GM12874 (cell line): ENCODE data around the gene CD40.

ENCODE experiments used
- TF ChIP-seq, protein P1 (sequence below): IDR thresholded peaks from 2 replicates; pipeline ENCODE4 v1.5.1; 2011; ENCODE audit warnings: low read depth, mild to moderate bottlenecking, control low read depth, low read length, moderate library complexity; ENCODE audit not compliant: insufficient read depth

CD40 gene

DNA sequence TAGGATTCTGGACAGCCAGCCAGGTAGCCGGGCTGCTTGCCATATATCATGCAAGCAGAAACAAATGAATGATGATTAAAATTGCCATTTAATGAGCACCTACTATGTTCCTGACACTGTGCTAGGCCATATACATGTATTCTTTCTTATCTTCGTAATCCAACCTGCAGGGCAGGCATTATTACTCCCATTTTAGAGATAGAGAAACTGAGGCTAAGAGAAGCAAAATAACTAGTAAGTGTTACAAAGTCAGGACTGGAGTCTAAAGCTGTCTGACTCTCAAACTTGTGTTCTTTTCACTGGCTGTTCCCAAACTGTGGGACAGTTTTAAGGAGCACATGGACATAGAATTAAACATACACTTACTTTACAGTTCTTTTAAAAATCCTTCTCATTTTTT lies 2.0 kb downstream of the CD40 start:
- TF ChIP-seq, protein P1, sequence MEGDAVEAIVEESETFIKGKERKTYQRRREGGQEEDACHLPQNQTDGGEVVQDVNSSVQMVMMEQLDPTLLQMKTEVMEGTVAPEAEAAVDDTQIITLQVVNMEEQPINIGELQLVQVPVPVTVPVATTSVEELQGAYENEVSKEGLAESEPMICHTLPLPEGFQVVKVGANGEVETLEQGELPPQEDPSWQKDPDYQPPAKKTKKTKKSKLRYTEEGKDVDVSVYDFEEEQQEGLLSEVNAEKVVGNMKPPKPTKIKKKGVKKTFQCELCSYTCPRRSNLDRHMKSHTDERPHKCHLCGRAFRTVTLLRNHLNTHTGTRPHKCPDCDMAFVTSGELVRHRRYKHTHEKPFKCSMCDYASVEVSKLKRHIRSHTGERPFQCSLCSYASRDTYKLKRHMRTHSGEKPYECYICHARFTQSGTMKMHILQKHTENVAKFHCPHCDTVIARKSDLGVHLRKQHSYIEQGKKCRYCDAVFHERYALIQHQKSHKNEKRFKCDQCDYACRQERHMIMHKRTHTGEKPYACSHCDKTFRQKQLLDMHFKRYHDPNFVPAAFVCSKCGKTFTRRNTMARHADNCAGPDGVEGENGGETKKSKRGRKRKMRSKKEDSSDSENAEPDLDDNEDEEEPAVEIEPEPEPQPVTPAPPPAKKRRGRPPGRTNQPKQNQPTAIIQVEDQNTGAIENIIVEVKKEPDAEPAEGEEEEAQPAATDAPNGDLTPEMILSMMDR, result no peak

DNA sequence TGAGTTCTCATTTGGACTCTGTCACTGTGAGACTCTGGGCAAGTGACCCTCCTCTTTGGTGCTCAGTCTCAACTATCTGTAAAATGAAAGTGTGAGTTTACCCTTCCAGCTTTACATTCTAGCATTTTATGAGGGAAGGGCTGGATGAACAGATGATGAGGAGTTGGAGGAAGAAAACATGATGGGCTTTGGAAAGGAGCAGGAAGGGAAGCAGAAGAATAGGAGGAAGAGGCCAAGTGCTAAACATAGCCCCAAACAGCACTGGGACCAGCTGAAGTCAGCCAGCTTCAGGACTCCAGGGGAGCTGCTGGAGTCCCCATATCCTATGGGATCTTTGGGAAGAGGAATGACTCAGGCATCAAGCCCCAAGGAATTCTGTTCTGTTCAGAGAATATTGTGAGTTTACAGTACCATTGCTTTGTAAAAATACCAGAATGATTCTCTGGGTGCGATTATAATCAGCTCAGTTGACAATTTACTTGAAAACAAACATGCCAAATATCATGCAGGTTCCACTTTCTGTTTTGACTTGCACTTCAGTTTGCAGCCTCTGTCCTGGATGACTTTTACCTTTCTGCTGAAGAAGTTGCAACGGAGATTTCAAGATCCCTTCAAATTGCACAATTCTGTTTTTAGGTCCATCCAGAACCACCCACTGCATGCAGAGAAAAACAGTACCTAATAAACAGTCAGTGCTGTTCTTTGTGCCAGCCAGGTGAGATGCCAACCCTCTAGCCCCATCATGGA lies 3.2 kb downstream of the CD40 start:
- TF ChIP-seq, protein P1, result no peak

DNA sequence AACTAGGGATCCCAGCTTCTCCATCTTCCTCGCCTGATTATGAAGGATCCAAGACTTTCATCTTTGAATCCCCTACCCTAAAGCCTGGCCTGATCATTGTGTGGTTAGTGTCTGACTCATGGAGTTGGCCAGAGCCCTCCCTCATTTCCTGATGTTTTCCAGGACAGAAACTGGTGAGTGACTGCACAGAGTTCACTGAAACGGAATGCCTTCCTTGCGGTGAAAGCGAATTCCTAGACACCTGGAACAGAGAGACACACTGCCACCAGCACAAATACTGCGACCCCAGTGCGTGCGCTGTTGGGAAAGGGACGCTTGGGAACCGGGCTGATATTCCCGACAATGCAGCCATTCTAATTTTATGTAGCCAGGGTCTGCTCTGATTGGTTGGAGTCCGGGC lies 4.0 kb downstream of the CD40 start:
- TF ChIP-seq, protein P1, result no peak

DNA sequence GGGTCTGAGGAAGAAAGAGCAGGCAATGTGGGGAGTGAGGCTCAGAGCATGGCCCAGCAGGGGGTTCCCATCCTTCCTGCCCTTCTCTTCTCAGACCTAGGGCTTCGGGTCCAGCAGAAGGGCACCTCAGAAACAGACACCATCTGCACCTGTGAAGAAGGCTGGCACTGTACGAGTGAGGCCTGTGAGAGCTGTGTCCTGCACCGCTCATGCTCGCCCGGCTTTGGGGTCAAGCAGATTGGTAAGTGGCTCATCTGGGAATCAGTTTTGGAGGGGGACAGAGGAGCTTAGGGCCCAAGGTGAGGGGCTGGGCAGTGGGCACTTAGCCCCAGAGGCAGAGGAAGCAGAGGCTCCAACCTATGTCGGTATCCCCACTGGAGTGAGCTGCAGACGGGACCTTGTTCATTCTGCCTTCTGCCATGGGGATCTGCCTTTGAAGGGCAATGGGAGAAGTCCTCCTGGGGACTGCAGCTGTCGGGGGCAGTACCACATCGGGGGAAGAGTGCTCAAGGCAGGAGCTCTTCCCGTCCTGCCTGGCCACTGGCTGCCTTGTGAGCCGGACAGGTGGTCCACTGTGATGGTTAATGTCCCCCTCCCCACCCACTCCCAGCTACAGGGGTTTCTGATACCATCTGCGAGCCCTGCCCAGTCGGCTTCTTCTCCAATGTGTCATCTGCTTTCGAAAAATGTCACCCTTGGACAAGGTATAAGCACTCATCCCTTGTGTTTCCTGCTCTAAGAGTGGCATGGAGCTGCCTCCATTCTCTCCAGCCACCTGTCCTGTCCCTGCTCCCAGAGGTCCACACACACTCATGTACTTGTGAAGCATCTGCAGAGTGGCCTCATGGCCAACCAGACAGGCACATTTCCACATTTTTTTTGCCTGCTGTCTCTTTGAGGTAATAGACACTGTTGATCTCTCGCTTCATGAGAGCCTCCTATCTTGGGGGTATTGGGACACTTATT lies 4.7 kb downstream of the CD40 start:
- TF ChIP-seq, protein P1, result no peak

DNA sequence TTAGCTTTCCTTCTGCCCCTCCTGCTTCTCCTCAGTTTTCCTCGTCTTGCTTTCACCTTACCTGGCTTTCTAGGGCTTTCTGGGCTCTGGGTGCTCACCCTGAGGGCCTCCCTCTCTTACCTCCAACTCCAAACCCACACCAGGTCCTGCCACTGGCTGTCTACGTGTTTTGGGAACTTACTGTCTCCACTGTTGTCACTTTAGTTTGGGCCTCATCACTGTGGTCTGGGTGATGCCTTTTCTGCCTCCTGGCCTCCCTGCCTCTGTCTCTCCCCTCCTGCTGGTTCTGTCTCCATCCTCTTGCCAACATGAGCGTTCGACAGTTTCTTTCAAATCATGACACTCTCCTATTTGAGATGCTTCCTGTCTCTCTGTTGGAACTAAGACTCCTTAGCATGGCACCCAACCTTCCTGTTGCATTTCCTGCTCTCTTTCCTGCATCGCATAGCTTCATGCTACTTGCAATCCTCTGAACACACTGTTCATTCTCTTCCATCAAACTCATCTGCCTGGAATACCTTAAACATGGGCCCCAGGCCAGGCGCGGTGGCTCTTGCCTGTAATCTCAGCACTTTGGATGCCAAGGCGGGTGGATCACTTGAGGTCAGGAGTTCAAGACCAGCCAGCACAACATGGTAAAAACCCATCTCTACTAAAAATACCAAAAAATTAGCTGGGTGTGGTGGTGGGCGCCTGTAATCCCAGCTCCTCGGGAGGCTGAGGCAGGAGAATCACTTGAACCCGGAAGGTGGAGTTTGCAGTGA lies 5.5 kb downstream of the CD40 start:
- TF ChIP-seq, protein P1, result no peak

DNA sequence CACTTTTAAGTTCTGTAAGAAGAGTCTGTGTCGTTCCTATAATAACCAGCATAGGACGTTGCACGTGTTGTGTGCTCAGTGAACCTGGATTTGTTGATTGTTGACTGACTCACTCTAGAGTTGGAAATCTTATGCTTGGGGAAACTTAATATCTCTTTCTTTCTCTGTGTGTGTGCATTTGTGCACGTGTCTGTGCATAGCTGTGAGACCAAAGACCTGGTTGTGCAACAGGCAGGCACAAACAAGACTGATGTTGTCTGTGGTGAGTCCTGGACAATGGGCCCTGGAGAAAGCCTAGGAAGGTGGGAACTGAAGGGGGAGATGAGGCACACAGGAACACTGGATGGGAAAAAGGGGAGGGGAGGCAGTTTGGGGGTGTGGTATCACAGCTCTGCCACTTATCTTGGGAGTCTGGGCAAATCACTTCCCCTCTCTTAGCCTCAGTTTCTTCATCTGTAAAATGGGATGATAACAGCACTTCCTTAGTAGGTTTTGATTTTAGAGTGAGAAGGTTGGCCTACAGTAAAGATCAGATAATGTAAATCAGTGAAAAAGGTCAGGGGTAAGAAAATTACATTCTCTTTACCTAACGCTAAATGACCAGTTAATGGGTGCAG lies 8.4 kb downstream of the CD40 start:
- TF ChIP-seq, protein P1, result no peak
